Measurements from ENCODE around the gene TBC1D10A.

TBC1D10A gene

GRCh38 chr22:30326706-30327362 is at the start of gene TBC1D10A:
Gene TBC1D10A, minus strand, starts transcription at chr22:30326941. Its CDS starts 60 bp downstream, at chr22:30326881.
- peak; percentile 95 for DNase-seq (ENCODE audit: low spot score)

DNA sequence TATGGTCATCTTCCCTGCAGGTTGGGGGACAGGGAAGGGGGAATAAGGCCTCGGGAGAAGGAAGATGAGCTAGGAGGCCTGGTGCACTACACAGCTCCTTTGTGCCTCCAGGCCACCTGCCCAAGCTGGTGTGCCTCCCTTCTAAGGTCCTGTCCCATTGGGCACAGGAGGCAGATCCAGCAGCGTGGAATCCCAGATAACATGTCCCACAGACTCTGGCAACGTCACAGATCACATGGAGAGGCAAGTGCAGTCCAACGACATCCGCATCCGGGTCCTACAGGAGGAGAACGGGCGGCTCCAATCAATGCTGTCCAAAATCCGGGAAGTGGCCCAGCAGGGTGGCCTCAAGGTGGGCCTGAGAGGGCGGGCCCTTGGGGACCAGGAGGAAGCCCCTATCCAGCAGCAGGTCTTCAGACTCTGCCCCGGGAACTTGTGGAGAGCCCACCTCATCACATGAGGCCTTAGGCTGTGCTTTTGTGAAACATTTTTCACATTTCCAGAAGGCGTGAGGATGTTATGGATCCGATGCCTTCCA is 48.6 kb upstream of the TBC1D10A start:
- DNase-seq (ENCODE audit: low spot score), result no peak

GRCh38 chr22:30373331-30374325 is 46.9 kb upstream of the TBC1D10A start:
- DNase-seq (ENCODE audit: low spot score), result peak; percentile 51

DNA sequence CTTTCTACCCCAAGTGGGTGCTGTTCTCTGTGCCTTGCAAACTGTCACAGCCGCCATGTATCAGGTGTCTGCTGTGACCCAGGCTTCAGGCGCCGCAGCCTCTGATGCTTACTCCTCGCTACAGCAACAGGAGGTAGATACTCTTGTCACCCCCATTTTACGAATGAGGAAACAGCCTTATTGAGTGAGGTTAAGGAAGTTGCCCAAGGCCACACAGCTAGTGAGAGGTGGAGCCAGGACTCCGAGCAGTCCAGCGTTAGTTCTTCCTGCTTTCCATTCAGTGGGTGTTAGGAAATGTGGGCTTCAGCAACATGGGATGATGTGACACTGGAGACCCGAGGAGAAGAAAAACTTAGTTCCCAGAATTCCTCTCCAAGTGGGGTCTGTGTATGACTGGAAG is 46.2 kb upstream of the TBC1D10A start:
- DNase-seq (ENCODE audit: low spot score), result no peak

GRCh38 chr22:30371981-30372380 is 45.2 kb upstream of the TBC1D10A start:
- no peak for DNase-seq (ENCODE audit: low spot score)

GRCh38 chr22:30371321-30371720 is 44.6 kb upstream of the TBC1D10A start:
- DNase-seq (ENCODE audit: low spot score), result no peak

DNA sequence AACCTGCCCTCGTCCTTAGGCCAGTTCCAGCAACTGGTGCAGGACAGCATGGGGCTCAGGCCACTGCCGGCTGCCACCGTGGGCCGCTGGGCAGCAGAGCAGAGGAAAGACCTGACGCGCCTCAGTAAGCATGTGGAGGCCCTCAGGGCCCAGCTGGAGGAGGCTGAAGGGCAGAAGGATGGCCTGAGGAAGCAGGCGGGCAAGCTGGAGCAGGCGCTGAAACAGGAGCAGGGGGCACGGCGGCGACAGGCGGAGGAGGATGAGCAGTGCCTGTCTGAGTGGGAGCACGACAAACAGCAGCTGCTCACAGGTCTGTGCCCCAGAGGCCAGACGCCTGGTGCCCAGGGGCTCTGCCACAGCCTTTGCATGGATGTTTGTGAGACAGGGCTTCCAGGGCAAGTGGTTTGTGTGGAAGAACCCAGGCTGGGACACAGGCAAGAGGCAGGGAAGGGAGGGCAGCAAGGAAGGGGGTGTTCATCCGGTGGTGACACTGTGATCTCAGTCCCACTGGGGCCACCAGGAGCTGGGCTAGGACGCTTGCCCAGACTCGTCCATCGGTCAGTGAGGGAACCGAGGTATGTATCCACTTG is 44.0 kb upstream of the TBC1D10A start:
- no peak for DNase-seq (ENCODE audit: low spot score)

- DNase-seq (ENCODE audit: low spot score), result no peak
These were observed 41.7 kb upstream of the TBC1D10A start for GRCh38 chr22:30368420-30368819.

GRCh38 chr22:30365891-30366290 is 39.1 kb upstream of the TBC1D10A start:
- no peak for DNase-seq (ENCODE audit: low spot score)

DNA sequence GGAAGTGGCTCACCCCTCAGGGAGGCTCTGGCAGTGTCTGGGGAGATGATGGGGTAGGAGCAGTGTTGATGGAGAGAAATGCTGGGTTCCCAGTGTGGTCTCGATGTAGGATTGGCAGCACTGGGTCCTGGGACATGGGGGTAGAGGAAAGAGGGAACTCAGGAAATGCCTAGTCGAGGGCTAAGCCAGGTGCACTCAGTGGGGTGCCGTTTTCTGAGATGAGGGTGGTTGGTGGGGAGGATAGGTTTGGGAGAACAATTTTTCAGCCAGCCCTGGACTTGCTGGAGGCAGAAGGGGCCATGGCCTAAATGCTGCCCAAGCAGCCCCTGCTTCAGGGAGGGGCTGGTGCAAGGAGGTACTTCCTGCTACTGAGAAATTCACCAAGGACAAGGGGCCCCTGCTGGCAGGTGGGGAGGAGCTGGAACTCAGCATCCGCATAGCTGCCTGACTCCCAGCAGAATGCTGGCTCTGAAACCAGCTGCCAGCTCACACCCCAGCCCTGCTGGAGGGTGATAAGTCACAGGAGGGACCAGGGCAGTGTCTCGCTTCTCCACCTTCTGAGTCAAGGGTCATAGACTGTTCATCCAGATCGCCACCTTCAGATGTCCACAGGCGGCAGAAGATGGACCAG is 36.0 kb upstream of the TBC1D10A start:
- DNase-seq (ENCODE audit: low spot score), result no peak

DNA sequence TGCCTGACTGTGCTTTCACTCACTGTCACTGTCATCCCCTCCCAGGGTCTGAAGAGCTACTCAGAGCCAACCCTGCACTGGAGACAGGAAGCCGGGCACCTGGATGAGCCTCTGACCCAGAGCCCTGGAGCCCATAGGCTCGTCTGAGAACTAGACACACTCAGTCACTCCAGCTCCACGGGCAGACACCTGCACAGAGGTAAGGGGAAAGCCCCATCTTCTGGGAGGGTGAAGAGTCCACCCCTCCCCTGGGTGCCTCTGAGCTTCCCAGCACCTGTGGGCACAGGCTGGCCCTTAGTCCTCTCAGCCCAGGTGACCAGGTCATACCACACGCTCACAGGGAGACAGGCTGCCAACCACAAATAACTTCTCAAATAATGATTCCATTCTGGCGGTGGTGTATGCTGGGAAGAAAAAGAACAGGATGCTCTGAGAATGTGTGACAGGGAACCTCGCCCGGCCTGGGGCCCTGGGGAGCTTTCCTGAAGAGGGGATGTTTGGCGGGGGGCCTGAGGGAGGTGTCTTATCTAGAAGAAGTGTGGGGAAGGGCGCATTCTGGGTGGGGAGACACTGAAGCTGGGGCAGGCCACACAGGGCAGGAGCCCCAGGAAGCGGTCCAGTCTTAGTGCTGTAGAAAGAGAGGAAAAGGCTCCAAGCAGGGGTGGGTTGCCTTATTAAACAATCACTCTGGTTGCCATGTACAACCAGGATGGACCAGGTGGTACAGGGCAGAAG is 35.3 kb upstream of the TBC1D10A start:
- no peak for DNase-seq (ENCODE audit: low spot score)

- DNase-seq (ENCODE audit: low spot score), result no peak
These were observed 31.8 kb upstream of the TBC1D10A start for GRCh38 chr22:30358541-30358940.

DNA sequence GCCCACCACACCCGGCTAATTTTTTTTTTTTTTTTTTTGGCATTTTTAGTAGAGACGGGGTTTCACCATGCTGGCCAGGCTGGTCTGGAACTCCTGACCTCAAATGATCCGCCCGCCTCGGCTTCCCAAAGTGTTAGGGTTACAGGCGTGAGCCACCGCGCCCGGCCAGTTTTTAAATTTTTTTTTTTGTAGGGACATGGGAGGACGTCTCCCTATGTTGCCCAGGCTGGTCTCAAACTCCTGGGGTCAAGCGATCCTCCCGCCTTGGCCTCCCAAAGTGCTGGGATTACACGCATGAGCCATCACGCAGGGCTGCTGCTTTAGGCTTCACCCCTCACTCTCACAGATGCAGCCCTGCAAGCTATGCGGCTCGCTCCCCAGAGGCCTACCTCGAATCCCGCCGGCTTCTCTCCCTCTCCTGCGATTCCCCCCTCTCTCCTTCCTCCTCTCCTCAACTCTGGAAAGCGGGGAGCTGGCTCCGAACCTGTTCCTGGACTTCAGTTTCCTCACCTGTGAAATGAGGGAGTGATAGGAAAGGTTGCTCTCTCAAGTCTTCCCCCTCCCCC is 31.0 kb upstream of the TBC1D10A start:
- DNase-seq (ENCODE audit: low spot score), result no peak

- DNase-seq (ENCODE audit: low spot score), result no peak
These were observed 30.5 kb upstream of the TBC1D10A start for GRCh38 chr22:30357236-30357570.

DNA sequence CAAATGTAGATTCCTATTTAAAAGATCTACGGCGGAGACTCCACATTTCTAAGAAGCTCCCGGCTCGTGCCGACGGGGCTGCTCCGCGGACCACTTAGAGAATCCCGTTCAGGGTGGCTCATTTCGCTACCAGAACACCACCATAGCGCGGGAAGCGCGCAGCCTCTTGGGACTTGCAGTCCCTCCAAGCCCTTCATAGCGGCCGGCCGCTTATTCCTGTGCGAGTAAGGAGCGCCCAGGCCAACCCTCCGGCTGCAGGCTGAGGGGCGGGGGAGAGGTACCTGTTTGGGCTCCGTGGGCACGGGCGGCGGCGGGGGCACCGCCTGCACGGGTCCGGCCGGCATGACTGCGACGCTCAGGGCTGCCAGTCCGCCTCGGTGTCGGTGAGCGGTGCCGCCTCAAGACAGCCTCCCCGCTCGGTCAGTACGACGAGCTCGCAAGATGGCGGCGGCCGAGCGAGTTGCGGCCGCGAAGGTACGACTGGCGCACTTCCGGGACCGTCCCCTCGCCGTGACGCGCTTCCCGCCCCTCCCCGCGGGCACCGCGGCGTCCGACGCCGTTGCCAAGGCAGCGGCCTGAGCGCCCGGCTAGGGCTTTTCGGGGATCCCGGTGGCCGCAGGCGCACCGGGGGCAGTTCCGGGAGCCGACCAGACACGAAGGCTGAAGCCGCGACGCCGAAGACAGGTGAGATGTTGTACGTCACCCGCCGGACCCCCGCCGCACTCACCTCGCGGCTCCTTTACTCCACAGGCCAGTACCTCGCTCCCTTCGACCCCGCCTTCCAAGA is 29.9 kb upstream of the TBC1D10A start, which contains the start of the genes CCDC157 and SF3A1:
Gene CCDC157 (plus strand): TSS at position 559 of the 787 bp plus-strand sequence. CDS start 8,994 bp downstream, outside the sequence.
Gene SF3A1 (minus strand): TSS at position 446 of the 787 bp plus-strand sequence. CDS start 102 bp downstream, at position 344.
- peak; percentile 92 for DNase-seq (ENCODE audit: low spot score)

DNA sequence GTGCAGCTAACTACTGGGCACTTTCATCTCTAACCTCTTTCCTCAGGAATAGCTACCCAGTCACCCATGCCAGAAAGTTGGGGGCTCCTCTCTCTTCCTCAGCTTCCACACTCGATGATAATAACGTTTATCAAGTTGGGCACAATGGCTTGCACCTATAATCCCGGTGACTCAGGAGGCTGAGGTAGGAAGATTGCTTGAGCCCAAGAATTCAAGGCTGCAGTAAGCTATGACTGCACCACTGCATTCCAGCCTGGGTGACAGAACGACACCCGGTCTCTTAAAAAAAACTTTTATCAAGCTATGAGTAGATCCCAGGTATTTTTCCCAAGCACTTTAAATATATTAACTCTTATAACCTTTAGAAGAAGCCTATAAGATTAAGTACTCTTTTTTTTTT is 27.9 kb upstream of the TBC1D10A start:
- DNase-seq (ENCODE audit: low spot score), result no peak

- DNase-seq (ENCODE audit: low spot score), result no peak
These were observed 24.5 kb upstream of the TBC1D10A start for GRCh38 chr22:30351226-30351625.

DNA sequence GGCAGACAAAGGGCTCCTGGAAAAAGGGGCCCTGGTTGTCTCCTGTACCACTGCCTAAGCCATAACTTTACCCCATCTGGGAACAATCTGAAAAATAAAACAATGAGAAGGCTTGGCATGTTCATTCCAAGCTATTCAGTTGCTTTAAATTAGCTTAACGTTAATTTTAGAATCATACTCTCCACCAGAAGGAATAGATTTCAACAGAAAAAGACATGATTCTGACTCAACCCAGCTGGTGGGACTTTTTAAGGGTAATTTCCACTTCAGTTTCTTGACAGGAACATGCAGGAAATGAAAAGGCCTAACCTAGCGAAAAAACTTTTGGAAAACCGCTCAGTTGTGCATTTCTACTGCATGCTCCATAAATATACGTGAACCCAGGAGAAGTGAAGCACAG is 22.1 kb upstream of the TBC1D10A start:
- no peak for DNase-seq (ENCODE audit: low spot score)

DNA sequence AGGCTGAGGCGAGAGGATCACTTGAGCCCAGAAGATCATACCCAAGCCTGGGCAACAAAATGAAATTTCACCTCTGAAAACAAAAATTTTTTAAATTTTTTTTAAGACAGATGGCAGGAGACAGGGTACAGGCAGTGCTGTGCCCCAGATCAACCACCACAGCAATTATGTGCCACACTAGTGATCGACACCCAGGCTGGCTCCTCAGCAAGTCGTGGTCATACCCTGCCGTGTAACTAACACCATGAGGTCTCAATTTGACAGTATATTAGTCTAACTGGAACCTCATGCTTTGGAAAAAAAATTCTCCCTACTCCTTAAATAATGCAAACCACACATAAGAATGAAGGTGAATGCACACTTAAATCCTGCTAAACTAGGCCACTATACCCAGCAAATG is 21.7 kb upstream of the TBC1D10A start:
- no peak for DNase-seq (ENCODE audit: low spot score)
